K562 (cell line): Measurements from ENCODE around the gene FAM234B. TPM values are rescaled to one million over a fixed set of nuclear protein-coding genes. Genes with fewer than 3 reads are reported as not detected.

Experiments
- ATAC-seq: fragments of 200-7000 bp; cut with Tn5 transposase; 3 replicates; pipeline ENCODE4 v1.9.1; 2020; ENCODE audit warnings: moderate library complexity
- BruUV-seq: library from RNA; stranded (reverse); fragments of 400-500 nt; replicated peaks from 2 replicates; lab custom pipeline; 2021; lab: Mats Ljungman, UMichigan
- CTCF ChIA-PET: fragments of 300-600 bp; formaldehyde crosslinking; extraction: SDS; loops from one replicate; lab custom pipeline; 2021; ENCODE audit warnings: low intra/inter-chr PET ratio; lab: Yijun Ruan, JAX
- POLR2A ChIA-PET: fragments of 300-600, 350-650 bp; sonication (Branson Sonifier 250); formaldehyde crosslinking; extraction: SDS; loops from one replicate; lab custom pipeline; 2021; ENCODE audit warnings: antibody characterized with exemption, inconsistent platforms; lab: Yijun Ruan, JAX
- DNase-seq, 4 experiments: peaks; one replicate each; pipeline versions ENCODE4 v3.0.0 to v3.0.0-alpha.2; 2011 to 2018; ENCODE audit warnings: low spot score in 3 of 4, mixed read lengths in 3 of 4; ENCODE audit errors: extremely low read depth in 1 of 4
- FAIRE-seq: peaks from 2 replicates; lab custom pipeline; 2011; peaks lifted over from hg19 to GRCh38; lab: Jason Lieb, UNC
- H2AFZ ChIP-seq: 2 replicates; pipeline ENCODE4 v1.6.0; 2011; ENCODE audit warnings: low read depth, low read length, control low read depth, inconsistent platforms
- H3K27ac ChIP-seq: fragments of 200-600 bp; 3 replicates; pipeline ENCODE4 v1.8.0; 2011; ENCODE audit warnings: low read depth, mild to moderate bottlenecking, control low read depth, inconsistent platforms, low read length, moderate library complexity, mixed read lengths; ENCODE audit errors: extremely low read depth
- H3K27me3 ChIP-seq, 2 experiments: fragments of 300-600 bp in 1 of 2; 2 replicates in 1 of 2; 3 replicates in 1 of 2; pipeline versions ENCODE4 v1.6.0 to v1.8.0; 2011; ENCODE audit warnings: inconsistent platforms in 2 of 2, low read length in 2 of 2, mild to moderate bottlenecking in 1 of 2, mixed read lengths in 1 of 2, moderate library complexity in 1 of 2; ENCODE audit not compliant: control insufficient read depth in 2 of 2, insufficient read depth in 2 of 2
- H3K36me3 ChIP-seq: fragments of 300-600 bp; 3 replicates; pipeline ENCODE4 v1.8.0; 2011; ENCODE audit warnings: mild to moderate bottlenecking, low read length, inconsistent platforms; ENCODE audit not compliant: control insufficient read depth, insufficient read depth
- H3K4me1 ChIP-seq, 2 experiments: fragments of 200-600 bp in 1 of 2; replicated peaks in 1 of 2; 2 replicates in 1 of 2; 3 replicates in 1 of 2; pipeline versions ENCODE4 v1.5.1 to v1.8.0; 2011; ENCODE audit warnings: inconsistent platforms in 2 of 2, low read length in 2 of 2, mild to moderate bottlenecking in 1 of 2, mixed read lengths in 1 of 2, moderate library complexity in 1 of 2; ENCODE audit not compliant: control insufficient read depth in 2 of 2, insufficient read depth in 2 of 2
- H3K4me2 ChIP-seq: 2 replicates; pipeline ENCODE4 v1.6.1; 2011; ENCODE audit warnings: low read length, control low read depth, inconsistent platforms, mixed read lengths; ENCODE audit not compliant: insufficient read depth
- H3K4me3 ChIP-seq: fragments of 200-600 bp; sonication (generic), shearing (Covaris generic); 2 replicates; pipeline ENCODE4 v1.5.1; 2016; ENCODE audit warnings: control low read depth, inconsistent platforms
- H3K79me2 ChIP-seq: fragments of 200-600 bp; 3 replicates; pipeline ENCODE4 v1.8.0; 2011; ENCODE audit warnings: low read length, inconsistent platforms; ENCODE audit not compliant: control insufficient read depth, insufficient read depth
- H3K9ac ChIP-seq, 2 experiments: 2 replicates each; pipeline versions ENCODE4 v1.6.0 to v1.6.1; 2011; ENCODE audit warnings: low read depth in 2 of 2, low read length in 2 of 2, control low read depth in 1 of 2, inconsistent platforms in 1 of 2, mild to moderate bottlenecking in 1 of 2, mixed read lengths in 1 of 2; ENCODE audit not compliant: insufficient read depth in 1 of 2
- H3K9me1 ChIP-seq: one replicate; pipeline ENCODE4 v1.6.0; 2011; ENCODE audit warnings: inconsistent platforms, mild to moderate bottlenecking, low read length, moderate library complexity; ENCODE audit not compliant: control insufficient read depth, insufficient read depth
- H3K9me3 ChIP-seq: replicated peaks from 2 replicates; pipeline ENCODE4 v1.5.1; 2011; ENCODE audit warnings: low read depth, low read length, inconsistent platforms; ENCODE audit not compliant: control insufficient read depth, insufficient read depth
- H4K20me1 ChIP-seq: replicated peaks from 2 replicates; pipeline ENCODE4 v1.6.1; 2011; ENCODE audit warnings: low read length, inconsistent platforms, mixed read lengths; ENCODE audit not compliant: control insufficient read depth, insufficient read depth
- CBX8 ChIP-seq: fragments of 200-600 bp; sonication (generic); IDR thresholded peaks from 2 replicates; pipeline ENCODE4 v1.6.1; 2012; ENCODE audit warnings: borderline replicate concordance, mixed run types, low read depth, mild to moderate bottlenecking, moderate library complexity, mixed read lengths, low read length, control low read depth, inconsistent platforms; ENCODE audit not compliant: poor library complexity, severe bottlenecking; ENCODE audit errors: extremely low read depth
- FOS ChIP-seq: IDR thresholded peaks from 3 replicates; pipeline ENCODE4 v1.6.1; 2011; ENCODE audit not compliant: insufficient read length; ENCODE audit errors: extremely low read depth
- HOXB6 ChIP-seq: fragments of 250-450 bp; sonication (Bioruptor Pico); IDR thresholded peaks from 2 replicates; pipeline ENCODE4 v1.5.1; 2022; ENCODE audit warnings: mild to moderate bottlenecking, borderline replicate concordance
- SMARCA4 ChIP-seq: fragments of 450-650 bp; IDR thresholded peaks from 2 replicates; pipeline ENCODE4 v1.6.1; 2016
- SRSF9 ChIP-seq: fragments of 200-400 bp; formaldehyde crosslinking; IDR thresholded peaks from 2 replicates; pipeline ENCODE4 v1.6.1; 2017; ENCODE audit warnings: low read depth, low read length, borderline replicate concordance
- ZBED1 ChIP-seq: IDR thresholded peaks from 2 replicates; pipeline ENCODE4 v1.6.1; 2014
- ZBTB2 ChIP-seq: fragments of 450-650 bp; IDR thresholded peaks from 2 replicates; pipeline ENCODE4 v1.6.1; 2016; ENCODE audit warnings: antibody characterized with exemption
- ZBTB34 ChIP-seq: fragments of 250-450 bp; sonication (Bioruptor Pico); IDR thresholded peaks from 2 replicates; pipeline ENCODE4 v1.8.0; 2021; ENCODE audit warnings: mild to moderate bottlenecking, moderate library complexity
- ZC3H4 ChIP-seq: sonication (generic); formaldehyde crosslinking; IDR thresholded peaks from 2 replicates; pipeline ENCODE4 v1.9.0; 2021; ENCODE audit warnings: missing genetic modification reagents, borderline replicate concordance
- ZNF384 ChIP-seq: IDR thresholded peaks from 2 replicates; pipeline ENCODE4 v1.6.1; 2012; ENCODE audit warnings: low read depth, low read length, improper control_type of control experiment
- ZNF644 ChIP-seq: fragments of 200-800 bp; sonication (Bioruptor generic); IDR thresholded peaks from 2 replicates; pipeline ENCODE4 v1.6.1; 2016; ENCODE audit warnings: low read depth, missing genetic modification characterization, missing compliant biosample characterization
- ZSCAN29 ChIP-seq: fragments of 450-650 bp; IDR thresholded peaks from 2 replicates; pipeline ENCODE4 v1.6.1; 2017
- WGBS: fragments of 100-300 bp; shearing (Covaris generic); methylation state at CpG from one replicate; pipeline ENCODE4 v1.1.6; 2016; ENCODE audit warnings: low coverage, mixed read lengths; ENCODE audit not compliant: insufficient coverage; ENCODE audit errors: missing lambda C conversion rate; 5-methylcytosine and 5-hydroxymethylcytosine counted together
- in situ Hi-C: fragments of 300-500 bp; cut with MboI; formaldehyde crosslinking; loops from 4 replicates; pipeline ENCODE4 v1.15.0; 2018; ENCODE audit warnings: inconsistent platforms, mixed read lengths
- intact Hi-C: fragments of 100-400 bp; cut with micrococcal nuclease; formaldehyde crosslinking; loops from 2 replicates; pipeline ENCODE4 v1.14.2; 2022
- polyA plus RNA-seq, 8 experiments: library from polyadenylated mRNA; depleted of rRNA in 4 of 8; stranded (reverse) in 5 of 8; unstranded in 3 of 8; fragments of >200 nt; fragmentation: Nextera tagmentation in 2 of 8; fragmentation: Illumina TruSeq in 1 of 8; extraction: Ambion mirVana in 2 of 8; extraction: Trizol in 1 of 8; gene quantifications; 2 replicates each; pipeline versions ENCODE4 v1.2.1 to v1.2.3, GENCODE V29; 2011 to 2014; ENCODE audit warnings: inconsistent platforms in 1 of 8, missing spikeins in 1 of 8
- total RNA-seq, 7 experiments: library from RNA; depleted of rRNA in 6 of 7; stranded (reverse); fragments of >200 nt in 6 of 7; fragmentation: Illumina TruSeq in 2 of 7; extraction: Trizol in 2 of 7; gene quantifications; 2 replicates each; pipeline versions ENCODE4 v1.2.1 to v1.2.3, GENCODE V29; 2011 to 2021; ENCODE audit warnings: low replicate concordance in 1 of 7

FAM234B gene
- total and polyA plus RNA-seq, 9 of the 15 experiments (the other 6 are each of a cell fraction or from before 2014, with no cell fraction given), result 1.00 to 4.3 (median 2.0) TPM

DNA sequence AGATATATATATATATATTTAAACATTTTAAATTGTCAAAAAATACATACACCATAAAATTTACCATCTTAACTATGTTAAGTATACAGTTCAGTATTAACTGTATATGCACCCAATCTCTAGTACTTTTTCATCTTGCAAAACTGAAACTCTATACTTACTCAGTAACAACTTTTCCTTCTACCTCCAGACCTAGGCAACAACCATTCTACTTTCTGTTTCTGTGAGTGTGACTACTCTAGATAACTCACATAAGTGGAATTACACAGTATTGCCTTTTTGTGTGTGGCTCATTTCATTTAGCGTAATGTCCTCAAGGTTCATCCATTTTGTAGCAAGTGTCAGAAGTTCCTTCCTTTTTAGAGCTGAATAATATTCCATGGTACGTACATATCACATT, 8.2 kb downstream of the FAM234B start:
- FAIRE-seq, result no peak
- ChIA-PET POLR2A (interaction anchor here (0.6 kb wide), 1 partner anchor 11 kb away, joined by 3 read pairs; no protein-coding TSS in a partner anchor), CTCF (no interaction called here)
- Histone ChIP-seq H3K36me3 (no peaks in the 10 kb centered on the region), H3K79me2 (no peaks in the 10 kb centered on the region), H3K27me3 (no peaks in the 10 kb centered on the region), H3K4me3 (no peak overlapping the region), H3K27ac (no peak overlapping the region), H3K9me3 (no peaks in the 10 kb centered on the region; the same call in 1 of the 2 replicates), H3K4me1 (no peaks in the 10 kb centered on the region), H3K9ac (no peak overlapping the region), H2AFZ (no peak overlapping the region), H3K4me2 (no peak overlapping the region), H3K9me1 (no peaks in the 10 kb centered on the region), H4K20me1 (no peaks in the 10 kb centered on the region)
- no peak for TF ChIP-seq SMARCA4
- no peak for TF ChIP-seq CBX8
- no peak for TF ChIP-seq ZNF644 (tag)
- no peak for TF ChIP-seq FOS
- no peak for TF ChIP-seq ZBTB34
- TF ChIP-seq ZSCAN29, result no peak
- no peak for TF ChIP-seq SRSF9
- no peak for TF ChIP-seq ZBED1
- TF ChIP-seq ZBTB2, result no peak
- TF ChIP-seq ZC3H4, result no peak
- TF ChIP-seq HOXB6, result no peak
- no peak for TF ChIP-seq ZNF384
- intact Hi-C loops, result no loop called here
- no peak for DNase-seq
- BruUV-seq, result no TSS peak
- 21% methylated on average over 2 of the region's 2 CpGs for WGBS
- ATAC-seq, result no peak
- in situ Hi-C loops, result no loop called here
